ENCODE results near the gene MRPL20.
"Not testable (repeated sequence)": the region's sequence is repeated elsewhere in the genome, so short reads cannot be mapped to it uniquely, and the experiment has no call there.

Gene MRPL20

GRCh38 chr1:1437033-1437903, 30.2 kb upstream of the MRPL20 start:
- peak; percentile 7 for DNase-seq (ENCODE audit: low spot score)

DNA sequence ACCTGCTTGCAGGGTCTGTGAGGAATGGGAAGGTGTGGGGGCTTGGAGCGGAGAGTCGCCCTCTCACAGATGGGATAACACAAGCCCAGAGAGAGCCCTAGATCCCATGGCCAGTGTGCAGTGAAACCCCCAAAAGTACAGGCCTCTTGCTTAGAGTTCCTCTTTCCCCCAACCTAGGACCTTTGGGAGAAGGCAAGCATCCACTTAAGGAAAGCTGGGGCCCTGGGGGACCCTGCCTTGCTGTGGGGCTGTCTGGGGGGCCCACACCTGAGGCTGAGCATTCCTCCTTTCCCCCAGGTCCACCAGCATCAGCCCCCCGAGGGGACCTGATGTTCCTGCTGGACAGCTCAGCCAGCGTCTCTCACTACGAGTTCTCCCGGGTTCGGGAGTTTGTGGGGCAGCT, 29.5 kb upstream of the MRPL20 start:
- no peak for DNase-seq (ENCODE audit: low spot score)

- DNase-seq (ENCODE audit: low spot score): peak; percentile 11
Measured at GRCh38 chr1:1435911-1436629, 29.0 kb upstream of the MRPL20 start.

DNA sequence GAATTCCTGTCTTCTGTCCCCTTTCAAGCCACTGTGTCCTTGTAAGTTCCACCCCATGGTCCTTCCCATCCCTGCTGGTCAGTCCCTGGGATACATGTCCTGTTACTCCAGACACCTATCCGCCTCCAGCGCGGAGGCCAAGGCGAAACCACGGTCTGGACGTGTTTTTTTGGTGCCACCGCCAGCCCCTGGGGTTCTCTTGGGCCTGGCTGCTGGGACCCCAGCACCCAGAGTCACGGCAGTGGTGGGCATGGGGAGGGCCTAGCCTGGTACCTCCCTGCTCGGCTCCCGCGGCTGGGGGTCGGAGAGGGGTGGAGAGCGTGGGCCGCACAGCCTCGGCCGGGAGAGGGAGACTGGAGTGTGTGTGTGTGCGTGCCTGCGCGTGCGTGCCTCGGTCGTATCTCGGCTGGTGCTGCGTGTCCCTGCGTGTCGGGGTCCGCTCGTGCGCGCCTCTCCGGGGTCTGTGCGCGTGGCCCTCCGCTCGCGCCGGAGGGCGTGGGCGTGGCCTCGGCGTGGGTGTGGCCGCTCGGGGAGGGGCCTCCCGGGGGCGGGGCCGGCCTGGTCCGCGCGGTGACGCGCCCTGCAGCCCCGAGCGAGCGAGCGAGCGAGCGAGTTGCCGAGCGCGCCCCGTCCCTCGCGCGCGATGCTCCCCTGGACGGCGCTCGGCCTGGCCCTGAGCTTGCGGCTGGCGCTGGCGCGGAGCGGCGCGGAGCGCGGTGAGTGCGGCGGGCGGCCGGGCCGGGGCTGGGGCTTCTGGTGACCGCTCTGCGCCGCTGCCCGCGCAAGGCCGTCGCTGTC, 28.2 kb upstream of the MRPL20 start, which contains the start of gene VWA1:
VWA1 (plus strand) TSS at position 585 of the 798 bp plus-strand sequence; CDS start at position 644, 59 bp downstream.
- peak; percentile 97 for DNase-seq (ENCODE audit: low spot score)

GRCh38 chr1:1434824-1435105, 27.7 kb upstream of the MRPL20 start:
- DNase-seq (ENCODE audit: low spot score): peak; percentile 9

DNA sequence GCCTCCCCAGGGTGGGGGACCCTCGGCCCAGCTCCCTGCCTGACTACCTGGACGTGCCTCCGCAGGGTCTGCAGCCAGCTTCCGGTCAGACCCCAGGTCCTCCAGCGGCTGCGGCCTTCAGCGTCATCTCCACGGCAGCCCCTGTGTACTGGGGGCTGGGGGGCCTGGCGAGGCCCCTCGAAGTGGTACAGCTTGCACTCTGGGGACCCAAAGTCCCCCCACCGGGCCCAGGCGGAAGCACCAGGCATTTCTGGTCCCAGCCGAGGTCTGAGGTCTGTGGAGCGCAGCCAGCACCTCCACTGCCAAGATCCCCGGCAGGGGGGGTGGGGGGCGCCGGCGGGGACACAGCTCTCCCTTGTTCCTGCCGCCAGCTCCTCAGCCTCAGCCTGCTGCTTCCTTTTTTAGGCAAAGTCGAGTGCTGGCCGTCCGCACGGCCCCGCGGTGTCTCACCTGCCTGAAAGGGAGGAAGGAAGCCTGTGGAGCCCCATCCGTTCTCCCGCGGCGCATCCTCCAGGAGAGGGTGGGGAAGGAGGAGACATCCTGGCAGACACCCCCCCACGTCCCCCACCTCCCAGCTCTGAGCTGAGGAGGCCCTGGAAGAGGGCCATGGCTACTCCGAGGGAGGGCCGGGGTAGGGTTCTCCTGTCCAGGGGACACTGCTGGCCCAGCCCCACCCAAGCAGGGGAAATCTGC, 27.2 kb upstream of the MRPL20 start:
- peak; percentile 6 for DNase-seq (ENCODE audit: low spot score)

- peak; percentile 20 for DNase-seq (ENCODE audit: low spot score)
Measured at GRCh38 chr1:1433804-1434130, 26.7 kb upstream of the MRPL20 start.

DNA sequence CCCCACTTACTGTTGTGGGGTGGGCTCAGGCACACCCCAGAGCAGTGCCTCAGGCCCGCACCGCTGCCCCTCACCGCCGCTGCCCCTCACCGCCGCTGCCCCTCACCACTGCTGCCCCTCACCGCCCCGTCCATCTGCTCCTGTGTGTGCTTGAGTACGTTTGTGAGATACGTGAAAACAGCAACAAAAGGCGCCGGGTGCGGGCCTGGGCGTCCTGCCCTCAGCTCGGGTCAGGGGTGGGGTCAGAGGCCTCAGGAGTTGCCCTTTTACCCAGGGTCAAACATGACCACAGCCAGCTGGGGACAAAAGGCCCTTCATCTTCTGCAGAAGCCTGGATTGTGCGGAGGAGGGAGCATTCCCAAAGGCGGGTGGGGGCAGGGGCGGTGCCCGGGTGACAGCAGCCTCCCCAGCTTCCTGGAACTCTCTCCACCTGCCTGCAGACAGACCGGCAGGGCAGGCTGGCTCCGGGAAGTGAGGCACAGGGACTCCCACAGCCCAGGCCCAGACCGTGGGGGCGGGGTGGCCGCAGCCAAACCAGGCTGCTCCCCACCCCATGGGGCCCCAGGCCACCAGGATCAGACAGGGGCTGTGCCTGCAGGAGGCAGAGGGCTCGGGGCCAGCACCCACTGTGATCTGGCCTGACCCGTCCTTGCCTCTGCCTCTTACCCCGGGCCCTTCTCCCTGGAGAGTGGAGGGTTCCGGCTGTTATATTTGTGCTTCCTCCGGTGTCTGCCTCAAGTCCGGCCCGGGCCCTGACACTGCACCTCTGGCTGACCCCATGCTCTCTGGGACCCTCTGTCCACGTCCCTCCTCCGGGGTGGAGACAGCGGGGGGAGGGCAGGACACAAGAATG, 26.1 kb upstream of the MRPL20 start:
- peak; percentile 9 for DNase-seq (ENCODE audit: low spot score)

GRCh38 chr1:1432274-1432950, 25.3 kb upstream of the MRPL20 start:
- DNase-seq (ENCODE audit: low spot score): peak; percentile 6

- DNase-seq (ENCODE audit: low spot score): peak; percentile 13
Measured at GRCh38 chr1:1431845-1432273, 24.8 kb upstream of the MRPL20 start.

DNA sequence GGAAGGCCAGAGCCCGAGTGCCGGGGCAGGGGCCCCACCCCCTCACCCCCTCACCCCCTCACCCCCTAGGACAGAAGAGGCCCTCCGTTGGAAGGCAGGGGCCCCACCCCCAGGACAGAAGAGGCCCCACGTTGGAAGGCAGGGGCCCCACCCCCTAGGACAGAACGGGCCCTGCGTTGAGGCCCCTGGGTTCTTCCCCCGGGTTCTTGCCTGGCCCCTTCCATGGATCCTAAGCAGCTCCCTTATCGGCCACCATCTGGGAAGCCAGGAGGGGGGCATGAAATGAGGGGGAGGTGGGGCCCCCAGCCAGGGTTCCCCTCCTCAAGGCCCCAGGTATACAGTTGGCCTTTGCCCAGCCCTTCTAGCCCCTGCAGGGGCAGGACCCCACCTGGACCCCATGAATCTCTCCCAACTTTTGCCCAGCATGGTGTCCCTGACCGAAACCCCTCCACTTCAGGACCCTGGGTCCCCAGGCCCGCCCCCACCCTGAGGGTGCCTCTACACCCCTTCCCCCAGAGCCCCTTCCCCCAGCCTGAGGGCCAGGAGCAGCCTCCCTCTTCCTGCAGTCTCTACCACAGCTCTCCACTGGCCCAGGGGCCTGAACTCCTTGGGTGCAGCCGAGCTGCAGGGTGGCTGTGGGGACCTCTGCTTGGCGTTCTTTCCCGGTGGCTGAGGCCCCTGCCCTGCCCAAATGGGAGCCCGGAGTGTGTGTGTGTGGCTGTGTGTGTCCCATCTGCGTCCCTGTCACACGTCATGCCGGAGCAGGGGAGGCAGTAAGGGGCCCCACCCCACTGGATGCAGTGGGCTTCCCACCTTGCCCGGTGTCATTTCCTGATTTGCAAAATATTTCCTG, 24.1 kb upstream of the MRPL20 start:
- peak; percentile 9 for DNase-seq (ENCODE audit: low spot score)

GRCh38 chr1:1430114-1430982, 23.3 kb upstream of the MRPL20 start:
- peak; percentile 84 for DNase-seq (ENCODE audit: low spot score)

DNA sequence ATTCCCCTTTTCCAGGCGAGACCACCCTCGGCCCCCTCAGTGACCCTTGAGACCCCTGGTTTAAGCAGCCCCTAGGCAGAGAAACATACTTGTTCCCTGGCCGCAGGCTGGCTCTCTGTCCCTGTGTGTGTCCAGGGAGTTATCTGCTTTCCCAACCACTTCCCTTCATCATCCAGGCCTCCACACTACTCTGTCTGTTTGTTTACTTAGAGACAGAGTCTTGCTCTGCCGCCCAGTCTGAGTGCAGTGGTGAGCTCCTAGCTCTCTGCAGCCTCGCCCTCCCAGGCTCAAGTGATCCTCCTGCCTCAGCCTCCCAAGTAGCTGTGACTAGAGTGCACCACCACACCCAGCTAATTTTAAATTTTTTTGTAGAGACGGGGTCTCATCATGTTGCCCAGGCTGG, 22.6 kb upstream of the MRPL20 start:
- no peak for DNase-seq (ENCODE audit: low spot score)

- DNase-seq (ENCODE audit: low spot score): not testable (repeated sequence)
Measured at GRCh38 chr1:1428967-1429366, 21.9 kb upstream of the MRPL20 start.

- no peak for DNase-seq (ENCODE audit: low spot score)
Measured at GRCh38 chr1:1428174-1428573, 21.1 kb upstream of the MRPL20 start.

DNA sequence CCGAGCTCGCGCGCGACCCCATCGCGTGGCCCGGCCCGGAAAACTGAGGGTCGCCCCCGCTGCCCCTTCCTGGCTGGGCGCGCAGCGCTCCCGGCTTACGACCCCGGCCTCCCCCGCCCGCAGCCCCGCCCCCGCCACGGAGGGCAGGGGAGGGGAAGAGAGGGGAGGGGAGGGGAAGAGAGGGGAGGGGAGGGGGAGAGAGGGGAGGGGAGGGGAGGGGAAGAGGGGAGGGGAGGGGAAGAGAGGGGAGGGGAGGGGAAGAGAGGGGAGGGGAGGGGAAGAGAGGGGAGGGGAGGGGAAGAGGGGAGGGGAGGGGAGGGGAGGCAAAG, 20.7 kb upstream of the MRPL20 start:
- no peak for DNase-seq (ENCODE audit: low spot score)

DNA sequence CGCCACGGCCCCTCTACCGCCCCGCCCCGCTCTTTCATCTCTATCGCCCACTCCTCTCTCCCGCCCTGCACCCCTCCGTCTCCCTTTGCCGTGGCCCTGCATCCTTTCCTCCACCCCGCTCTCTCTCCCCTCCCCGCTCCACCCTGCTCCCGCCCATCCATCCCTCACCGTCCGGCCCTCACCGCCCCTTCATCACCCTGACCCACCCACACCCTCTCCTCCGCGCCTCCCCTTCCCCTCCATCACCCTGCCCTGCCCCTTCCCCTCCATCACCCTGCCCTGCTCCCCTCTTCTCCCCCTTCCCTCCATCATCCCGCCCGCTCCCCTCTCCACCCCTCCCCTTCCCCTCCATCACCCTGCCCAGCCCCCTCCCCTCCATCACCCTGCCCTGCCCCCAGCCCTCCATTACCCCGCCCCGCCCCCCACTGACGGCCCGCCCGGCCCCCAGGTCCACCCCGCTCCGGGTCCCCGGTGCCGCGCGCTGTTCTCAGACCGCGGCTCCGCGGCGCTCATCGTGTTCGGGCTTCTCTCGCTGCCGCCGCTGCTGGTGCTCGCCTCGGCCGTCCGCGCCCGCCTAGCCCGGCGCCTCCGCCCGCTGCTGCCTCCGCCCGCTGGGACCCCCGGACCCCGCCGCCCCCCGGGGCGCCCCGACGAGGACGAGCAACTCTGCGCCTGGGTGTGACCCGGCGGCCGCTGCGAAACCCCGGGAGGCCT, 20.2 kb upstream of the MRPL20 start:
- peak; percentile 69 for DNase-seq (ENCODE audit: low spot score)

GRCh38 chr1:1426496-1427105, 19.5 kb upstream of the MRPL20 start:
- DNase-seq (ENCODE audit: low spot score): no peak
